Large intestine (tissue), 12 donors: ENCODE measurements around the gene TSPAN16. TPM values are rescaled to one million over a fixed set of nuclear protein-coding genes. Genes with fewer than 3 reads are reported as not detected.

Source experiments
- DNase-seq, 2 donors: peaks; one replicate each; pipeline versions ENCODE4 v3.0.0 to v3.0.0-alpha.2; 2013
- H3K27ac ChIP-seq: one replicate; pipeline ENCODE4 v1.5.1; 2013; ENCODE audit warnings: low read length
- H3K27me3 ChIP-seq: 2 replicates; pipeline ENCODE4 v1.6.1; 2013; ENCODE audit warnings: low read length; ENCODE audit not compliant: control insufficient read depth, insufficient read depth
- H3K36me3 ChIP-seq: 2 replicates; pipeline ENCODE4 v1.6.1; 2013; ENCODE audit warnings: low read length; ENCODE audit not compliant: control insufficient read depth, insufficient read depth
- H3K4me1 ChIP-seq: one replicate; pipeline ENCODE4 v1.6.1; 2013; ENCODE audit warnings: low read length; ENCODE audit not compliant: control insufficient read depth, insufficient read depth
- H3K4me3 ChIP-seq: one replicate; pipeline ENCODE4 v1.5.1; 2013; ENCODE audit warnings: low read length
- H3K9me3 ChIP-seq: one replicate; pipeline ENCODE4 v1.6.1; 2013; ENCODE audit warnings: mild to moderate bottlenecking, low read depth, low read length, moderate library complexity; ENCODE audit not compliant: control insufficient read depth
- WGBS: methylation state at CpG from one replicate; pipeline ENCODE4 v1.1.5; 2013; ENCODE audit warnings: low lambda C conversion rate; ENCODE audit not compliant: insufficient coverage; 5-methylcytosine and 5-hydroxymethylcytosine counted together
- long read RNA-seq, 11 donors: transcript quantifications; one replicate each; lab custom pipeline, GENCODE V29; 2026
- polyA plus RNA-seq: library from polyadenylated mRNA; unstranded; fragments of 120-200 nt; gene quantifications from one replicate; pipeline ENCODE4 v1.2.1, GENCODE V29; 2013

TSPAN16 gene, protein sequence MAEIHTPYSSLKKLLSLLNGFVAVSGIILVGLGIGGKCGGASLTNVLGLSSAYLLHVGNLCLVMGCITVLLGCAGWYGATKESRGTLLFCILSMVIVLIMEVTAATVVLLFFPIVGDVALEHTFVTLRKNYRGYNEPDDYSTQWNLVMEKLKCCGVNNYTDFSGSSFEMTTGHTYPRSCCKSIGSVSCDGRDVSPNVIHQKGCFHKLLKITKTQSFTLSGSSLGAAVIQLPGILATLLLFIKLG
- polyA plus RNA-seq, result not detected
- long read RNA-seq, donor 1, partial matches to known transcripts, result 15 of 15 reads
- long read RNA-seq, donor 1, other reads (novel, unspliced or antisense), result 0 of 15 reads
- long read RNA-seq, donor 2, partial matches to known transcripts, result 7 of 53 reads
- long read RNA-seq, donor 2, other reads (novel, unspliced or antisense), result 46 of 53 reads
- long read RNA-seq, donor 3, result 0 reads
- long read RNA-seq, donor 4, result 0 reads
- long read RNA-seq, donor 5, result 0 reads
- long read RNA-seq, donor 6, result 0 reads
- long read RNA-seq, donor 7, result 0 reads
- long read RNA-seq, donor 8, partial matches to known transcripts, result 0 of 30 reads
- long read RNA-seq, donor 8, other reads (novel, unspliced or antisense), result 30 of 30 reads
- long read RNA-seq, donor 9, result 0 reads
- long read RNA-seq, donor 10, result 0 reads
- long read RNA-seq, donor 11, result 0 reads

DNA sequence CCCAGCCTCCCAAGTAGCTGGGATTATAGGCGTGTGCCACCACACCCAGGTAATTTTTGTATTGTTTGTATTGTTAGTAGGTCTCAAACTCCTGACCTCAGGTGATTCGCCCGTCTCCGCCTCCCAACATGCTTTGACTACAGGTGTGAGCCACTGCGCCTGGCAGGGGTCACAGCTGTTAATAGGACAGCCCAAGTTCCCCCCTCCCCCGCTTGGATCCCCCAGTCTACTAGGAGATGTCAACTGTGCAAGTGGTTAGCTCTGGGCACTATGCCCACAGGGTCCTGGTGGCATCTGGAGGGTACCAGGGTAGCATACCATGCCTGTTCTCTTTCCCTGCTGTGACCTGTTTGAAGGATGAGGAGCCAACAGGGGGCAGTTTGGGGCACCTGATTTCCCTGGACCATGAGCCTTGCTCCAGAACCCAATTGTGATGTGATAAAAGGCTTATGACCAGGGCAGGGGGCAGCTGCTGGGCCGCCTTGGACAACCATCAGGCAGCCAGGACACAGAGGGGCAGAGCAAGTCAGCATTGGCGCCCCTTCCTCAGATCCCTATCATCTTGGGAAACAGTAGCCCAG is at the start of gene TSPAN16:
Gene TSPAN16, plus strand, starts transcription at position 496 of the 581 bp plus-strand sequence. CDS start 138 bp downstream, outside the sequence.
- Histone ChIP-seq H3K4me3 (no peak within 1 kb of the TSS), H3K27me3 (no peaks in the 10 kb centered on the region), H3K27ac (no peak within 1 kb of the TSS), H3K9me3 (no peaks in the 10 kb centered on the region), H3K36me3 (no peaks in the 10 kb centered on the region), H3K4me1 (peaks cover 10% of the 10 kb centered on the region)
- DNase-seq, result no peak
- WGBS, result no CpG with 5 or more reads among the region's 8 CpGs

DNA sequence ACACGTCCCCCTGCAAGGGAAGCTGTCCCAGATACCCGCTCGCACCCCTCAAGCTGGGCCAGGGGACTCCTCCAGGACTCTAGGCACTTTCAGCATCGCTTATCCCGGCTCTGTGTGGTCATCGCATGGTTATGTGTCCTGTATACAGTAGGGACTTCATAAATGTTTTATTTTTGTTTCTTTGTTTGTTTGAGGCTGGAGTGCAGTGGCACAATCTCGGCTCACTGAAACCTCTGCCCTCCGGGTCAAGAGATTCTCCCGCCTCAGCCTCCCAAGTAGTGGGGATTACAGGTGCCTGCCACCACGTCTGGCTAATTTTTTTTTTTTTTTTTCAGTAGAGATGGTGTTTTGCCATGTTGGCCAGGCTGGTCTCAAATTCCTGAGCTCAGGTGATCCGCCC is 49.0 kb upstream of the TSPAN16 start:
- no peak overlapping the region for H3K27ac ChIP-seq
- H3K27me3 ChIP-seq, result no peaks in the 10 kb centered on the region
- H3K4me1 ChIP-seq, result peaks cover 4% of the 10 kb centered on the region
- DNase-seq, result no peak
- H3K9me3 ChIP-seq, result no peaks in the 10 kb centered on the region
- 40% methylated on average over 1 of the region's 11 CpGs for WGBS
- no peak overlapping the region for H3K4me3 ChIP-seq
- H3K36me3 ChIP-seq, result peaks cover 62% of the 10 kb centered on the region

DNA sequence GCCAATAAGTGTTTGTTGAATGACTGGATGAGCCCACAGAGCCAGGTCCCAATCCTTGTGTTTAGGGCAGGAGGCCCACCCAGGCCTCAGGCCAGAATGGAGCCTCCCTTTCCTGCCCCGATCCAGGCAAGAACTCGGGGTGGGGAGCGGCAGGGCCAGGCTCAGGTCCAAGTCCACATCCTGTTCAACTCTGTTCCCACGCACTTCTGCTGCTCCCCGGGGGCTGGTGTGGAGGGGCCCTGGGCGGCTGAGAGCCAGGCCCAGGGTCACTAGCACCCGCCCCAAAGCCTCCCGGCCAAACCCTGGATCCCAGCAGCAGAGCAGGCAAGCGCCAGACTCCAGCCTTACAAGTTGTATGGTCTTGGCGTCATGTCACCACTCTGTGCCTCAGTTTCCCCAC is 48.6 kb upstream of the TSPAN16 start:
- Histone ChIP-seq H3K4me1 (peaks cover 4% of the 10 kb centered on the region), H3K9me3 (no peaks in the 10 kb centered on the region), H3K27me3 (no peaks in the 10 kb centered on the region), H3K36me3 (peaks cover 66% of the 10 kb centered on the region), H3K27ac (no peak overlapping the region), H3K4me3 (no peak overlapping the region)
- DNase-seq, result no peak
- WGBS, result no CpG with 5 or more reads among the region's 10 CpGs

DNA sequence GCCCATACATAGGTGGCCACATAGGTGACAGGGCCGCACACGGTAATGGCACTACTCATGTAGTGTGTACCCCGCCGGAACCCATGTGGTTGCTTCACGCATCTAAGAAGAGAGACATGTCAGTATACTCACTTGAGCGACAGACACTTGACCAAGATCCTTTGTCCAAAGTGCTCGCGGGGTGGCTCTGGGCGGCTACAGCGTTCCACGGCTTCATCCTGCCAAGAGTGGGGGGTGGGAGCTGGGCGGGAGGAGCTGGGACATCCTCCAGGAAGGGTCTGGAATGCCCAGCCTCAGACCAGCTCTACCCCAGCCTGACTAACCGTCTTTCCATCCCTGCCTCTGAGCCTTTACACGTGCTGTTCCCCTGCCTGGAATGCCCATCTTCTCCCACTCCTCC is 48.0 kb upstream of the TSPAN16 start:
- H3K27ac ChIP-seq, result no peak overlapping the region
- DNase-seq, result no peak
- no peaks in the 10 kb centered on the region for H3K9me3 ChIP-seq
- no CpG with 5 or more reads among the region's 14 CpGs for WGBS
- no peak overlapping the region for H3K4me3 ChIP-seq
- H3K4me1 ChIP-seq, result peaks cover 4% of the 10 kb centered on the region
- H3K27me3 ChIP-seq, result no peaks in the 10 kb centered on the region
- H3K36me3 ChIP-seq, result peaks cover 67% of the 10 kb centered on the region

DNA sequence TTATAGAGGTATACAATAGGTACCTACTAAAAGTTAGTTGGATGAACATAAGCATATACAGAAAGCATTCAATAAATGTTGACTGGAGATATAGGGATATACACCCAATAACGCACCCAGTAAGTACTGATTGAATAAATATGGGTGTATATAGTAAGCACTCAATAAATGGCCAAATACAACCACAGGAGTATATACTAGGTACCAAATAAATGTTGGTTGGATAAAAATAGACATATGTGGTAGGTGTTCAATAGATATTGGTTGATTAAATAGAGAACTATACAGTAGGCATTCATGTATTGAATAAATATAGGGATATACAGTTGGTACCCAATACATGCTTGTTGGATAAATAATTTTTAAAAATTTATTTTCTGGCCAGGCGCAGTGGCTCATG is 47.1 kb upstream of the TSPAN16 start:
- DNase-seq, result no peak
- Histone ChIP-seq H3K9me3 (no peaks in the 10 kb centered on the region), H3K36me3 (peaks cover 65% of the 10 kb centered on the region), H3K27me3 (no peaks in the 10 kb centered on the region), H3K4me3 (no peak overlapping the region), H3K4me1 (no peaks in the 10 kb centered on the region), H3K27ac (no peak overlapping the region)
- 100% methylated on average over 1 of the region's 2 CpGs for WGBS

DNA sequence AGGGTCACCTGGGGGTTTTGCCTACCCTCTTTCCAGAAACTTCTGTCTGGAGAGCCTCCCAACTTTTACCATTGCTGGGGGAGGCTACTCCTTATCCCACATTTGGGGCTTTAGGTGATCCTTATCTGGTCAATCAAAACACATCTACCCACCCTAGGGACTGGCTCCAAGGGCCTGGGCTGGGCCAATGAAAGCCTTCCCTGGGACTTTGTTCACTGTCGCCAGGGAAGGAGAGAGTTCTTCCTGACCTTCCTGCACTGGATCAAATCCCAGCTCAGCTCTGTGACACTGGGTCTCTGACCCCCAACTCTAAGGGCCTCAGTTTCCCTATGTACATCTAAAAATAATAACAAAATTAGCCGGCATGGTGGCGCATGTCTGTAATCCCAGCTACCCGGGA is 44.7 kb upstream of the TSPAN16 start:
- Histone ChIP-seq H3K27me3 (no peaks in the 10 kb centered on the region), H3K4me1 (peaks cover 2% of the 10 kb centered on the region), H3K27ac (no peak overlapping the region), H3K9me3 (no peaks in the 10 kb centered on the region), H3K36me3 (peaks cover 51% of the 10 kb centered on the region), H3K4me3 (no peak overlapping the region)
- WGBS, result no CpG with 5 or more reads among the region's 4 CpGs
- DNase-seq, result no peak

DNA sequence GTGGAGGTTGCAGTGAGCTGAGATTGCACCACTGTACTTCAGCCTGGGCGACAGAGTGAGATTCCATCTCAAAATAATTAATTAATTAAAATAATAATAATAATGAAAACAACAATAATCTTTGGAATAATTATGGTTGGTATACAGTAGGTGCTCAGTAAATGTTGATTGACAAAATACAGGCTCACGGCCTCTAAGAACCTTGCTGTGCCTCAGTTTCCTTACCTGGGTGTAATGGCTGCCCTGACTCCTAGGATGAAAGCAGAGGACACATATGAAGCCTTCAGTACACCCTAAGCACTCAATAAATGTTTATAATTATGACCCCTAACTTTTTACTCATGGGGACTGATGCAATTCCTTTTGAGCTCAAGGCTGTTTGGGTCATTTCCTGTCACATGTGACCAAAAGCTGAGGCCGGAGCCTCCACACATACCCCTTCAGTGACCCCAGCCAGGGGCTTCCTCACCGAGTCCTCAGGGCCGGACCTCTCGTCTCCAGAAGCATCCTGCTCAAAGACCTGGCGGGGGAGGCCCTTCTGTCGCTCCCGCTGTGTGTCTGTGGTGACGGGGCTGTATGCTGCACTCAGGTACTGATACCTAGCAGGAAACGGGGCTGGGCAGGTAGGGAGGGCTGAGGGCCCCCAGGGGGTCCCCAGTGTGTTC is 44.2 kb upstream of the TSPAN16 start:
- WGBS, result no CpG with 5 or more reads among the region's 11 CpGs
- H3K4me1 ChIP-seq, result peaks cover 5% of the 10 kb centered on the region
- H3K9me3 ChIP-seq, result no peaks in the 10 kb centered on the region
- no peaks in the 10 kb centered on the region for H3K27me3 ChIP-seq
- H3K36me3 ChIP-seq, result peaks cover 46% of the 10 kb centered on the region
- DNase-seq, result no peak
- no peak overlapping the region for H3K27ac ChIP-seq
- no peak overlapping the region for H3K4me3 ChIP-seq

DNA sequence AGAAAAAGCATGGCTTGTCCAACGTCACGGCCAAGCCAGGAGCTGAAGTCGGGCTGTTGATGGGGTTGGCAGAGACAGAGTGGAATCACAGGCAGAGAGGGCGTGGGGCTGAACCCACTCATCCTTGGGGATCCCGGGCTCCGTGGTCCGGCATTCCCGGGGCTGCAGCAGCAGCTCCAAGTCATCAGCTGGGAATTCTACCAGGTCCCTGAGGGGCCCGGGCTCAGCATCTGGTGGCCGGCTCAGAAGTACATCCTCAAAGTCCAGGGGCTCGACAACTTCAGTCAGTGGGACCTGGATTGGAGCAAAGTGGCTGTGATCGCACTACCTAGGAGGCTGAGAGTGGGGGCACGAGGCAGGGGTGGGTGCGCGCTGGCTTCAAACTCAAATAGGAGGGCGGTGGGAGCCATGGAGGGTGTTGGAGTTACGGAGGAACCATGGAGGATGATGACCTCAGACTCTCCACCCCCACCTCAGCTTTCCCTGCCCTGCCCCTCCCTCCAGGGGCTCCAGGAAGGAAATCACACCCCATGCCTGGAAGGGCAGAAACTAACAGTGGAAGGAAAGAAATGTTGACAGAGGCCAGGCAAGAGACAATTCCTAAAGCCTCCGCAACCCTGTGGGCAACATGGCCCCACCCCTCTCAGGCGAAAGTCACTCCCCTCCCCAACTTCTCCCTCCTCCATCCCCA is 43.1 kb upstream of the TSPAN16 start:
- DNase-seq, result no peak
- no peak overlapping the region for H3K4me3 ChIP-seq
- H3K36me3 ChIP-seq, result peaks cover 38% of the 10 kb centered on the region
- no CpG with 5 or more reads among the region's 19 CpGs for WGBS
- H3K27me3 ChIP-seq, result no peaks in the 10 kb centered on the region
- H3K9me3 ChIP-seq, result no peaks in the 10 kb centered on the region
- H3K27ac ChIP-seq, result no peak overlapping the region
- peaks cover 5% of the 10 kb centered on the region for H3K4me1 ChIP-seq

DNA sequence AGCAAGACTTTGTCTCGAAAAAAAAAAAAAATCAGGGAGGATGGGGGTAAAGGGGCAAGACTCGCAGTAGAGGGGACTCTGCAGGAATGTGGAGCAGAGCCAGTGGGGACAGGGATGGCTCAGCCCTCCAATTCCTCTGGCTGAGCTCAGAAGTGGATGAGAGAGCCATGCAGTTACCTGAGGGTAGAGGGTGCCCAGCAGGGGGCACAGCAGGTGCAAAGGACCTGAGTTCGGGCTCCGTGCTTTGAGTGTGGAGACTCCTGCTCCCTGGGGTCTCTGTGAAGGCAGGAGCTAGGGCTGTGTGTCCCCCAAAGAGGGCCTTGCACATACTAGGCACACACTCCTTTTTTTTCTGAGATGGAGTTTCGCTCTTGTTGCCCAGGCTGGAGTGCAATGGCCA is 41.3 kb upstream of the TSPAN16 start:
- H3K27ac ChIP-seq, result no peak overlapping the region
- peaks cover 5% of the 10 kb centered on the region for H3K4me1 ChIP-seq
- WGBS, result no CpG with 5 or more reads among the region's 5 CpGs
- H3K4me3 ChIP-seq, result no peak overlapping the region
- H3K27me3 ChIP-seq, result no peaks in the 10 kb centered on the region
- no peaks in the 10 kb centered on the region for H3K9me3 ChIP-seq
- no peak for DNase-seq
- peaks cover 31% of the 10 kb centered on the region for H3K36me3 ChIP-seq

DNA sequence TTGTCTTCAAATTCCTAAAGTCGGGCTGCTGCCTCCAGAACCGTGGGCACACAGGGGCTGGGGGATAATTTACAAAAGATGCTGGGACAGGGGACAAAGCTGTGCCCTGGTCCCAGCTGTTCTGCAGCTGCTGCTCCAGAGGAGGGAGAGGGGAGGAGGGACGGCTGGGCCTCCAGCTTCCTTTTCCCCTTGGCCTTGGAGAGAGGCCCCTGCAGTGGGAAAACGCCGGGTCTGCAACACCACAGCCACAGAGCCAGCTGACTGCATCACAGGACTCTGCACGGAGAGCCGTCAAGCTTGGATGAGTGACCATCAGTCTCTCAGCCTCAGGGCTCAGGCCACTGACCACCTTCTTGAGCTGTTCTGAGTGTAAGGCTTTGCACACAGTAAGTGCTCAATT is 39.8 kb upstream of the TSPAN16 start:
- no CpG with 5 or more reads among the region's 7 CpGs for WGBS
- Histone ChIP-seq H3K4me3 (no peak overlapping the region), H3K27ac (peak overlapping the region; percentile 29)

More for the DNA sequence above, 39.8 kb upstream of the TSPAN16 start:
- Histone ChIP-seq H3K36me3 (peaks cover 20% of the 10 kb centered on the region), H3K4me1 (peaks cover 5% of the 10 kb centered on the region), H3K9me3 (no peaks in the 10 kb centered on the region), H3K27me3 (no peaks in the 10 kb centered on the region)
- DNase-seq, result peak; percentile 33 to 52
